Nephron progenitor cell (in vitro differentiated cells): Measurements from ENCODE around the gene UNC13C.

Experiments used
- DNase-seq: peaks from one replicate; pipeline ENCODE4 v3.0.0; 2021
- H3K27ac Mint-ChIP-seq: 2 replicates; pipeline ENCODE4 v1.8.0; 2021; ENCODE audit warnings: mild to moderate bottlenecking, moderate library complexity, mixed read lengths
- H3K27me3 Mint-ChIP-seq: 2 replicates; pipeline ENCODE4 v1.8.0; 2021; ENCODE audit warnings: mild to moderate bottlenecking, low read depth, mixed read lengths; ENCODE audit not compliant: poor library complexity
- H3K36me3 Mint-ChIP-seq: 2 replicates; pipeline ENCODE4 v1.8.0; 2021; ENCODE audit warnings: low read depth, mixed read lengths
- H3K4me1 Mint-ChIP-seq: 2 replicates; pipeline ENCODE4 v1.8.0; 2021; ENCODE audit warnings: mixed read lengths
- H3K4me3 Mint-ChIP-seq: 2 replicates; pipeline ENCODE4 v1.8.0; 2021; ENCODE audit warnings: mild to moderate bottlenecking, moderate library complexity, mixed read lengths
- H3K9me3 Mint-ChIP-seq: 2 replicates; pipeline ENCODE4 v1.8.0; 2021; ENCODE audit warnings: mild to moderate bottlenecking, moderate library complexity, mixed read lengths
- TF ChIP-seq, protein P1 (sequence below): fragments of 200-600 bp; sonication (generic); IDR thresholded peaks from 2 replicates; pipeline ENCODE4 v1.5.0; 2021; ENCODE audit warnings: antibody characterized with exemption

Gene UNC13C

GRCh38 chr15:54083991-54084390 is 105.8 kb downstream of the UNC13C start:
- no peak overlapping the region for H3K4me3 Mint-ChIP-seq
- H3K36me3 Mint-ChIP-seq, result no peaks in the 10 kb centered on the region
- H3K4me1 Mint-ChIP-seq, result no peaks in the 10 kb centered on the region
- no peaks in the 10 kb centered on the region for H3K9me3 Mint-ChIP-seq
- no peak for DNase-seq
- TF ChIP-seq, protein P1, sequence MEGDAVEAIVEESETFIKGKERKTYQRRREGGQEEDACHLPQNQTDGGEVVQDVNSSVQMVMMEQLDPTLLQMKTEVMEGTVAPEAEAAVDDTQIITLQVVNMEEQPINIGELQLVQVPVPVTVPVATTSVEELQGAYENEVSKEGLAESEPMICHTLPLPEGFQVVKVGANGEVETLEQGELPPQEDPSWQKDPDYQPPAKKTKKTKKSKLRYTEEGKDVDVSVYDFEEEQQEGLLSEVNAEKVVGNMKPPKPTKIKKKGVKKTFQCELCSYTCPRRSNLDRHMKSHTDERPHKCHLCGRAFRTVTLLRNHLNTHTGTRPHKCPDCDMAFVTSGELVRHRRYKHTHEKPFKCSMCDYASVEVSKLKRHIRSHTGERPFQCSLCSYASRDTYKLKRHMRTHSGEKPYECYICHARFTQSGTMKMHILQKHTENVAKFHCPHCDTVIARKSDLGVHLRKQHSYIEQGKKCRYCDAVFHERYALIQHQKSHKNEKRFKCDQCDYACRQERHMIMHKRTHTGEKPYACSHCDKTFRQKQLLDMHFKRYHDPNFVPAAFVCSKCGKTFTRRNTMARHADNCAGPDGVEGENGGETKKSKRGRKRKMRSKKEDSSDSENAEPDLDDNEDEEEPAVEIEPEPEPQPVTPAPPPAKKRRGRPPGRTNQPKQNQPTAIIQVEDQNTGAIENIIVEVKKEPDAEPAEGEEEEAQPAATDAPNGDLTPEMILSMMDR, result no peak
- H3K27me3 Mint-ChIP-seq, result peaks cover 26% of the 10 kb centered on the region
- no peak overlapping the region for H3K27ac Mint-ChIP-seq

- Mint-ChIP-seq H3K4me1 (no peaks in the 10 kb centered on the region), H3K27ac (no peak overlapping the region), H3K36me3 (no peaks in the 10 kb centered on the region), H3K4me3 (no peak overlapping the region), H3K27me3 (peaks cover 4% of the 10 kb centered on the region), H3K9me3 (no peaks in the 10 kb centered on the region)
- TF ChIP-seq, protein P1, result no peak
- no peak for DNase-seq
Measured at GRCh38 chr15:54088837-54089236, 110.6 kb downstream of the UNC13C start.

GRCh38 chr15:54089776-54090175 is 111.5 kb downstream of the UNC13C start:
- Mint-ChIP-seq H3K4me1 (no peaks in the 10 kb centered on the region), H3K27ac (no peak overlapping the region), H3K4me3 (no peak overlapping the region), H3K36me3 (no peaks in the 10 kb centered on the region), H3K27me3 (peaks cover 4% of the 10 kb centered on the region), H3K9me3 (no peaks in the 10 kb centered on the region)
- TF ChIP-seq, protein P1, result no peak
- no peak for DNase-seq

DNA sequence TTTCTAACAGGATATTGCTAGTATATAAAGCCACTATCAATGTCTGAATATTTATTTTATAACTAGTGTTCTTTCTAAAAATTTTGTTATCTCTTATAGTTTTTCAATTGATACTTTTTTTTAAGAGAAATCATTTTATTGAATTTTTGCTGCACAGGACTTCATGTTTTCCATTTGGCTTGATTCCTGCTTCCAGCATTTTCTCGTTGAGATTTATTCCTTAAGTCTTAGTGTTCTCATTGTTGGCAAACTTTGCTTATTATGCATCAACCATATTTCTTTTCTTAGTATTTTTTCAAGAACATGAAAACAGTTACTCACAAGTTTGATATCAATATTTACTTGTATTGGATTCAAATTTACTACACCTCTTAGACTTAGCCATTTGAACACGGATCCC is 113.4 kb downstream of the UNC13C start:
- H3K4me3 Mint-ChIP-seq, result no peak overlapping the region
- TF ChIP-seq, protein P1, result no peak
- H3K36me3 Mint-ChIP-seq, result no peaks in the 10 kb centered on the region
- H3K27ac Mint-ChIP-seq, result no peak overlapping the region
- no peaks in the 10 kb centered on the region for H3K9me3 Mint-ChIP-seq
- H3K4me1 Mint-ChIP-seq, result no peaks in the 10 kb centered on the region
- DNase-seq, result no peak
- H3K27me3 Mint-ChIP-seq, result peaks cover 9% of the 10 kb centered on the region

DNA sequence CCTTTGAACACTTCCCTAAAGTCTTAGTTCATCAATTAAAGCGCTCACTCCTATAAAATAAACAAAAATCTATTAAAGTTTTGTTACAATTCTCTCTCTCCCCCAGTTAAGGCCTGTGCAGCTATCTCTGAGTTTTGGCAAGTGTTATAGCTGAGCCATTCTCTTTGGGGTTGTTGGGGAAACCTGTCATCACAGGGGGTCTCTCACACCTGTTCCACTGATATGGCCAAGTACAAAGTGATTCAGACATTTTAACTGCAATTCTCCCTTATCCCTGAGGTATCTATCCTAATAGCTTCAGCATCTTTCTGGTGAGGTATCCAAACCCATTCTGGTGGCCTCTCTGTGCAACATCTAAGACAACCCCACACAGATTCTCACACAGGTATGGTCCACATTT is 116.4 kb downstream of the UNC13C start:
- Mint-ChIP-seq H3K4me1 (no peaks in the 10 kb centered on the region), H3K27ac (no peak overlapping the region), H3K4me3 (no peak overlapping the region), H3K27me3 (peaks cover 5% of the 10 kb centered on the region), H3K36me3 (no peaks in the 10 kb centered on the region), H3K9me3 (no peaks in the 10 kb centered on the region)
- TF ChIP-seq, protein P1, result no peak
- no peak for DNase-seq

DNA sequence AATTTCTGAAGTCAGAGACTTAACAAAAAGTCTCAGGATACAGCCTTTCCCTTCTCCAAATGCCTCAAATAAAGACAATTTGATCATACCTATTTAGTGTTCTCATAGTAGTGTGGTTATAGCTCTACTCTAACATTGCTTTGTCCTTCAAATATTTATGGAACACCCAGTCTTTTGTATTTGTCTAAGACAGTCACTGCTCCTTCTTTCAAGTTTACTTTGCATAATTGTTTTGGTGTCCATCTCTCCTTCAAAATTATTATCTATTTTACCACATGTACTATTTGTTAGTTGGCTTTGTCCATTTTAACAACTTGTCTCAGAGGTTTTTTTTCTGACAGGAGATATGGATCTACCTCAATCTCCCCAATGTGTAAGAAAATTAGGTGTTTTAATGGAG is 118.8 kb downstream of the UNC13C start:
- Mint-ChIP-seq H3K4me3 (no peak overlapping the region), H3K9me3 (no peaks in the 10 kb centered on the region), H3K4me1 (no peaks in the 10 kb centered on the region), H3K27ac (no peak overlapping the region), H3K36me3 (no peaks in the 10 kb centered on the region), H3K27me3 (peaks cover 5% of the 10 kb centered on the region)
- DNase-seq, result no peak
- TF ChIP-seq, protein P1, result no peak
